Measurements from ENCODE around the gene KRTAP9-8.
A peak's percentile ranks its signal among the peaks of the same experiment; 100 is the strongest.
"Not testable (repeated sequence)": the region's sequence is repeated elsewhere in the genome, so short reads cannot be mapped to it uniquely, and the experiment has no call there.

The KRTAP9-8 gene

GRCh38 chr17:41237949-41238437 is at the start of gene KRTAP9-8:
TSS of gene KRTAP9-8 (plus strand) at chr17:41237999. CDS start at chr17:41238052, 53 bp downstream.
- not testable (repeated sequence) for H3K4me3 ChIP-seq (ENCODE audit: low read depth, low read length); DNase-seq (ENCODE audit: low read depth)

DNA sequence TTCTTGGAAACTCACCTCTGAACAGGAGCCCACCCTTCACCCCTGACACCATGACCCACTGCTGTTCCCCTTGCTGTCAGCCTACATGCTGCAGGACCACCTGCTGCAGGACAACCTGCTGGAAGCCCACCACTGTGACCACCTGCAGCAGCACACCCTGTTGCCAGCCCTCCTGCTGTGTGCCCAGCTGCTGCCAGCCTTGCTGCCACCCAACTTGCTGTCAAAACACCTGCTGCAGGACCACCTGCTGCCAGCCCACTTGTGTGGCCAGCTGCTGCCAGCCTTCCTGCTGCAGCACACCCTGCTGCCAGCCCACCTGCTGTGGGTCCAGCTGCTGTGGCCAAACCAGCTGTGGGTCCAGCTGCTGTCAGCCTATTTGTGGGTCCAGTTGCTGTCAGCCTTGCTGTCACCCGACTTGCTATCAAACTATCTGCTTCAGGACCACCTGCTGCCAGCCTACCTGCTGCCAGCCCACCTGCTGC is 47.9 kb upstream of the KRTAP9-8 start, which contains the start of gene KRTAP9-1:
KRTAP9-1 (plus strand) TSS at position 51 of the 482 bp plus-strand sequence; CDS start at position 51, 0 bp downstream.
- H3K4me3 ChIP-seq (ENCODE audit: low read depth, low read length); DNase-seq (ENCODE audit: low read depth): not testable (repeated sequence)

- no peak for DNase-seq (ENCODE audit: low read depth)
- TF ChIP-seq, protein P1, sequence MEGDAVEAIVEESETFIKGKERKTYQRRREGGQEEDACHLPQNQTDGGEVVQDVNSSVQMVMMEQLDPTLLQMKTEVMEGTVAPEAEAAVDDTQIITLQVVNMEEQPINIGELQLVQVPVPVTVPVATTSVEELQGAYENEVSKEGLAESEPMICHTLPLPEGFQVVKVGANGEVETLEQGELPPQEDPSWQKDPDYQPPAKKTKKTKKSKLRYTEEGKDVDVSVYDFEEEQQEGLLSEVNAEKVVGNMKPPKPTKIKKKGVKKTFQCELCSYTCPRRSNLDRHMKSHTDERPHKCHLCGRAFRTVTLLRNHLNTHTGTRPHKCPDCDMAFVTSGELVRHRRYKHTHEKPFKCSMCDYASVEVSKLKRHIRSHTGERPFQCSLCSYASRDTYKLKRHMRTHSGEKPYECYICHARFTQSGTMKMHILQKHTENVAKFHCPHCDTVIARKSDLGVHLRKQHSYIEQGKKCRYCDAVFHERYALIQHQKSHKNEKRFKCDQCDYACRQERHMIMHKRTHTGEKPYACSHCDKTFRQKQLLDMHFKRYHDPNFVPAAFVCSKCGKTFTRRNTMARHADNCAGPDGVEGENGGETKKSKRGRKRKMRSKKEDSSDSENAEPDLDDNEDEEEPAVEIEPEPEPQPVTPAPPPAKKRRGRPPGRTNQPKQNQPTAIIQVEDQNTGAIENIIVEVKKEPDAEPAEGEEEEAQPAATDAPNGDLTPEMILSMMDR (IDR thresholded peaks at IDR 0.05; ENCODE audit: insufficient read depth, low read depth, low read length, missing control alignments) = no peak
Observed at GRCh38 chr17:41190328-41190727, 47.5 kb upstream of the KRTAP9-8 start.

GRCh38 chr17:41196068-41196467 is 41.7 kb upstream of the KRTAP9-8 start:
- TF ChIP-seq, protein P1 (IDR thresholded peaks at IDR 0.05; ENCODE audit: insufficient read depth, low read depth, low read length, missing control alignments) = no peak
- no peak overlapping the region for H3K4me3 ChIP-seq (ENCODE audit: low read depth, low read length)
- DNase-seq (ENCODE audit: low read depth) = peak; percentile 37

More at GRCh38 chr17:41190328-41190727, 47.5 kb upstream of the KRTAP9-8 start:
- no peak overlapping the region for H3K4me3 ChIP-seq (ENCODE audit: low read depth, low read length)

DNA sequence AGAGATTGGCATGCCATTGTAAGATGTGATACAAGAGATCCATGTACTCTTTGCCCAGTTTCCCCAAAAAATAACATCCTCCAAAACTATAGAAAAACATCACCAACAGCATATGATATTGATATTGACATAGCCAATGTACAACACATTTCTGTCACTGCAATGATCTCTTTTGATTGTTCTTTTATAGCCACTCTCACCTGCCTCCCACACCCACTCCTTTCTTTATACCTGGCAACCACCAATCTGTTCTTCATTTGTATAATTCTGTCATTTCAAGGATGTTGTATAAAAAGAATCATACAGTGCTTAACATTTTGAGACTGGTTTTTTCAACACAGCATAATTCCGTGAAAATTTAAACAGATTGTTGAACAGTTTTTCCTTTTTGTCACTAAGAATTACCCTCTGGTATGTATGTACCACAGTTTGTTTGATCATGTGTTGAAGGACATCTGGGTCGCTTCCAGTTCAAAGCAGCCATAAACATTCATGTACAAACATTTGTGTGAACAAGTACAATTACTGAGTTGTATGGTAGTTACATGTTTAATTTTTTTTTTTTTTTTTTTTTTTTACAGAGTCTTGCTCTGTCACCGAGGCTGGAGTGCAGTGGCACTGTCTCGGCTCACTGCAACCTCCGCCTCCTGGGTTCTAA is 38.2 kb upstream of the KRTAP9-8 start:
- TF ChIP-seq, protein P1 (IDR thresholded peaks at IDR 0.05; ENCODE audit: insufficient read depth, low read depth, low read length, missing control alignments) = no peak
- DNase-seq (ENCODE audit: low read depth) = no peak
- H3K4me3 ChIP-seq (ENCODE audit: low read depth, low read length) = no peak overlapping the region

GRCh38 chr17:41211845-41212466 is 25.8 kb upstream of the KRTAP9-8 start:
- TF ChIP-seq, protein P1 (IDR thresholded peaks at IDR 0.05; ENCODE audit: insufficient read depth, low read depth, low read length, missing control alignments) = no peak
- DNase-seq (ENCODE audit: low read depth) = no peak
- H3K4me3 ChIP-seq (ENCODE audit: low read depth, low read length) = no peak overlapping the region

DNA sequence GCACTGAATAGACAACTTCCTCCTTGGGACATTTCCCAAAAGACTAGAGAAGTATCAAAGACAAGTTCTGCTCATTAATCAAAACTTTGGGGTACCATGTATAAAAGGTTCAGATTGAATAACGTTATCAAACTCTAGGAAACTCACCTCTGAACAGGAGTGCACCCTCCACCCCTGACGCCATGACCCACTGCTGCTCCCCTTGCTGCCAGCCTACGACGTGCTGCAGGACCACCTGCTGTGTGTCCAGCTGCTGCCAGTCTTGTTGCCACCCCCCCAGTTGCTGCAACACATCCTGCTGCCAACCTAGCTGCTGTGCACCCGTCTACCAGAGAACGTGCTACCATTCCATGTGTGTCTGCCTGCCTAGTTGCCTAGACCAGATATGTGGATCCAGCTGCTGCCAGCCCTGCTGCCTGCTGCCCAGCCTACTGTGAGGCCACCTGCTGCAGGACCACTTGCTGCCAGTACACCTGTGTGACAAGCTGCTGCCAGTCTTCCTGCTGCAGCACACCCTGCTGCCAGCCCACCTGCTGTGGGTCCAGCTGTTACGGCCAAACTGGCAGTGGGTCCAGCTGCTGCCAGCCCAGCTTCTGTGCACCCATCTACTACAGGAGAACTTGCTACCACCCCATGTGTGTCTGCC is 25.2 kb upstream of the KRTAP9-8 start:
- no peak for DNase-seq (ENCODE audit: low read depth)
- TF ChIP-seq, protein P1 (IDR thresholded peaks at IDR 0.05; ENCODE audit: insufficient read depth, low read depth, low read length, missing control alignments) = no peak
- no peak overlapping the region for H3K4me3 ChIP-seq (ENCODE audit: low read depth, low read length)

All from GM12865 (cell line).